Natural killer cell (primary cell): ENCODE results near the gene CHERP. TPM values are rescaled to one million over a fixed set of nuclear protein-coding genes. Genes with fewer than 3 reads are reported as not detected.

ENCODE experiments used
- ATAC-seq, 3 donors: fragments of 150-1000 bp in 2 of 3; fragments of 200-7000 bp in 1 of 3; cut with Tn5 transposase; 1 replicate in 1 of 3; 2 replicates in 2 of 3; pipeline ENCODE4 v1.10.0; 2021; ENCODE audit warnings: mild to moderate bottlenecking in 2 of 3, moderate library complexity in 2 of 3
- DNase-seq, 2 donors: peaks; one replicate each; pipeline versions ENCODE4 v3.0.0 to v3.0.0-alpha.2; 2013 to 2021; ENCODE audit warnings: mixed read lengths in 1 of 2
- H3K27ac ChIP-seq: one replicate; pipeline ENCODE4 v1.5.1; 2013; ENCODE audit warnings: mild to moderate bottlenecking, low read length
- H3K27me3 ChIP-seq: one replicate; pipeline ENCODE4 v1.6.1; 2013; ENCODE audit warnings: low read length; ENCODE audit not compliant: control insufficient read depth, insufficient read depth
- H3K36me3 ChIP-seq: one replicate; pipeline ENCODE4 v1.6.1; 2013; ENCODE audit warnings: low read length; ENCODE audit not compliant: control insufficient read depth, insufficient read depth
- H3K4me1 ChIP-seq: one replicate; pipeline ENCODE4 v1.6.1; 2013; ENCODE audit warnings: low read length; ENCODE audit not compliant: control insufficient read depth, insufficient read depth
- H3K4me3 ChIP-seq: one replicate; pipeline ENCODE4 v1.5.1; 2013; ENCODE audit warnings: low read length
- H3K9me3 ChIP-seq: one replicate; pipeline ENCODE4 v1.6.1; 2013; ENCODE audit warnings: low read length; ENCODE audit not compliant: control insufficient read depth, insufficient read depth
- H3K27ac Mint-ChIP-seq, 2 donors: one replicate each; pipeline ENCODE4 v1.8.0; 2022; ENCODE audit warnings: mild to moderate bottlenecking in 2 of 2, mixed read lengths in 2 of 2, moderate library complexity in 1 of 2
- H3K27me3 Mint-ChIP-seq, 2 donors: one replicate each; pipeline ENCODE4 v1.8.0; 2022; ENCODE audit warnings: low read depth in 2 of 2, mixed read lengths in 2 of 2
- H3K36me3 Mint-ChIP-seq: one replicate; pipeline ENCODE4 v1.8.0; 2022; ENCODE audit warnings: mixed read lengths
- H3K4me1 Mint-ChIP-seq, 2 donors: one replicate each; pipeline ENCODE4 v1.8.0; 2022; ENCODE audit warnings: mixed read lengths in 2 of 2
- H3K4me3 Mint-ChIP-seq: one replicate; pipeline ENCODE4 v1.8.0; 2022; ENCODE audit warnings: mild to moderate bottlenecking, moderate library complexity, mixed read lengths
- H3K9me3 Mint-ChIP-seq, 2 donors: one replicate each; pipeline ENCODE4 v1.8.0; 2022; ENCODE audit warnings: mixed read lengths in 2 of 2
- CTCF ChIP-seq: fragments of 200-600 bp; IDR thresholded peaks from one replicate; pipeline ENCODE4 v1.8.0; 2022; ENCODE audit warnings: antibody characterized with exemption
- WGBS: methylation state at CpG from one replicate; pipeline ENCODE4 v1.1.7; 2013; ENCODE audit warnings: missing lambda C conversion rate; ENCODE audit not compliant: insufficient coverage; 5-methylcytosine and 5-hydroxymethylcytosine counted together
- intact Hi-C: fragments of 100-400 bp; cut with micrococcal nuclease; formaldehyde crosslinking; loops from one replicate; pipeline ENCODE4 v1.14.2; 2022
- total RNA-seq, 4 donors: library from RNA; stranded (reverse); fragments of 120-200 nt in 1 of 4; gene quantifications; one replicate each; pipeline versions ENCODE4 v1.2.3 to v1.2.4, GENCODE V29; 2013 to 2022

CHERP gene
- total RNA-seq, 3 donors from 2014 or later (not counting 1 experiment from before 2014, with no cell fraction given), result 46.5 to 70.8 (median 68.2) TPM

- H3K4me1 Mint-ChIP-seq, result no peaks in the 10 kb centered on the region
- ATAC-seq (no peak), DNase-seq (no peak)
- no peaks in the 10 kb centered on the region for H3K9me3 Mint-ChIP-seq
- H3K4me3 Mint-ChIP-seq, result no peak overlapping the region
- Histone ChIP-seq H3K4me1 (no peaks in the 10 kb centered on the region), H3K36me3 (no peaks in the 10 kb centered on the region), H3K27ac (no peak overlapping the region), H3K27me3 (no peaks in the 10 kb centered on the region), H3K4me3 (no peak overlapping the region), H3K9me3 (no peaks in the 10 kb centered on the region)
- H3K27ac Mint-ChIP-seq, result no peak overlapping the region
- H3K27me3 Mint-ChIP-seq, result no peaks in the 10 kb centered on the region
- no peaks in the 10 kb centered on the region for H3K36me3 Mint-ChIP-seq
- TF ChIP-seq CTCF, result no peak
- intact Hi-C loops, result no loop called here
- WGBS, result 94% methylated on average over 7 of the region's 7 CpGs
Measured at GRCh38 chr19:16482745-16483144, 59.5 kb downstream of the CHERP start.

- H3K27ac Mint-ChIP-seq, result no peak overlapping the region
- no peak for TF ChIP-seq CTCF
- no peak overlapping the region for H3K27ac ChIP-seq
- no peaks in the 10 kb centered on the region for H3K9me3 ChIP-seq
- H3K4me1 ChIP-seq, result peaks cover 3% of the 10 kb centered on the region
- no peak overlapping the region for H3K4me3 Mint-ChIP-seq
- H3K4me1 Mint-ChIP-seq, result no peaks in the 10 kb centered on the region
- DNase-seq, result no peak
- no peaks in the 10 kb centered on the region for H3K27me3 Mint-ChIP-seq
- intact Hi-C loops, result no loop called here
- no peak overlapping the region for H3K4me3 ChIP-seq
- H3K27me3 ChIP-seq, result no peaks in the 10 kb centered on the region
- no peaks in the 10 kb centered on the region for H3K9me3 Mint-ChIP-seq
- WGBS, result 100% methylated on average over 1 of the region's 1 CpG
- ATAC-seq, result no peak
- no peaks in the 10 kb centered on the region for H3K36me3 Mint-ChIP-seq
- H3K36me3 ChIP-seq, result no peaks in the 10 kb centered on the region
Measured at GRCh38 chr19:16477311-16477710, 64.9 kb downstream of the CHERP start.

DNA sequence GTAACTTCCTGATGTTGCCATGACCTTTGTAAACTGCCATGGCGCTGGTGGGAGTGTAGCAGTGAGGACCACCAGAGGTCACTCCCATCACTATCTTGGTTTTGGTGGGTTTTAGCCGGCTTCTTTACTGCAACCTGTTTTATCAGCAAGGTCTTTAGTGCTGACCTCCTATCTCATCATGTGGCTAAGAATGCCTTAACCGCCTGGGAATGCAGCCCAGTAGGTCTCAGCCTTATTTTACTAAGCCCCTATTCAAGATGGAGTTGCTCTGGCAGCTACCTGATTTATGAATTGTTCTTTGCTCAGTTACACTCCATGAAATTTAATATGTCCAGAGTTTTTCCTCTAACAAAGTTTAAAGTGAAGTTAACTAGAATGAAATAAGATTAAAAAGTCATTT lies 65.8 kb downstream of the CHERP start:
- no peaks in the 10 kb centered on the region for H3K36me3 ChIP-seq
- H3K36me3 Mint-ChIP-seq, result no peaks in the 10 kb centered on the region
- DNase-seq (no peak), ATAC-seq (no peak)
- H3K27me3 Mint-ChIP-seq, result no peaks in the 10 kb centered on the region
- H3K27me3 ChIP-seq, result no peaks in the 10 kb centered on the region
- no peaks in the 10 kb centered on the region for H3K9me3 ChIP-seq
- no peak for TF ChIP-seq CTCF
- intact Hi-C loops, result no loop called here
- no peak overlapping the region for H3K4me3 ChIP-seq
- no peak overlapping the region for H3K27ac ChIP-seq
- WGBS, result 91% methylated on average over 3 of the region's 3 CpGs
- H3K4me1 ChIP-seq, result peaks cover 6% of the 10 kb centered on the region
- no peak overlapping the region for H3K27ac Mint-ChIP-seq
- H3K4me3 Mint-ChIP-seq, result no peak overlapping the region
- H3K4me1 Mint-ChIP-seq, result no peaks in the 10 kb centered on the region
- no peaks in the 10 kb centered on the region for H3K9me3 Mint-ChIP-seq

DNA sequence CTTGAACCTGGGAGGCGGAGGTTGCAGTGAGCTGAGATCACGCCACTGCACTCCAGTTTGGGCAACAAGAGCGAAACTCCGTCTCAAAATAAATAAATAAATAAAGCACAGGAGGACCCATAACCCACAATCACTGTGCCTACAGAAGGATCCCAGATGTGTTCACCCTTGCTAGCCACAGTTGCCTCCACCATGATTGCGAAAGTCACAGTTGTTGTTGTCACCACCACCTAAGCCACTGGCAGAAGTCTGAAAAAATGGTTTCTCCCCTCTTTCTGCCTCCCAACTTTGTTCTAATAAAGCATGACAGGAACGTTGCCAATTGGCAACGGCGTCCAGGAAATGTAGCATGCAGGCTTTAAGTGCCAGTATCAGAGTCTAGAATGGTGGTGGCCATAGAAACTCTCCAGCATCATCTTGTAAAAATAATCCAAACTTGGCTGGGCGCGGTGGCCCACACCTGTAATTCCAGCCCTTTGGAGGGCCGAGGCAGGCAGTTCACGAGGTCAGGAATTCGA lies 68.3 kb downstream of the CHERP start:
- Mint-ChIP-seq H3K27ac (no peak overlapping the region), H3K27me3 (no peaks in the 10 kb centered on the region), H3K36me3 (no peaks in the 10 kb centered on the region), H3K4me3 (peak overlapping the region; percentile 40), H3K4me1 (peaks cover 20% of the 10 kb centered on the region in 2 donors), H3K9me3 (no peaks in the 10 kb centered on the region)
- no peaks in the 10 kb centered on the region for H3K36me3 ChIP-seq
- no peaks in the 10 kb centered on the region for H3K9me3 ChIP-seq
- intact Hi-C loops, result no loop called here
- TF ChIP-seq CTCF, result no peak
- H3K4me1 ChIP-seq, result peaks cover 25% of the 10 kb centered on the region
- WGBS, result 92% methylated on average over 12 of the region's 13 CpGs
- ATAC-seq, result no peak
- no peak for DNase-seq
- no peak overlapping the region for H3K4me3 ChIP-seq
- no peaks in the 10 kb centered on the region for H3K27me3 ChIP-seq
- H3K27ac ChIP-seq, result no peak overlapping the region
